Activated CD8-positive, alpha-beta T cell treated with anti-CD3 and anti-CD28 coated beads for 36 hours (primary cell): ENCODE results near the gene IFT122. TPM values are rescaled to one million over a fixed set of nuclear protein-coding genes. Genes with fewer than 3 reads are reported as not detected.

Experiments used
- ATAC-seq: fragments of 200-7000 bp; cut with Tn5 transposase; one replicate; pipeline ENCODE4 v1.10.0; 2021; ENCODE audit warnings: mild to moderate bottlenecking, moderate library complexity
- CTCF ChIA-PET: fragments of 350-600 bp; sonication (Branson Sonifier 250); formaldehyde crosslinking; loops from one replicate; lab custom pipeline; 2021; ENCODE audit warnings: antibody characterized with exemption; lab: Charles Lee
- POLR2A ChIA-PET: fragments of 350-600 bp; sonication (Branson Sonifier 250); formaldehyde crosslinking; loops from one replicate; lab custom pipeline; 2021; ENCODE audit warnings: antibody characterized with exemption; lab: Charles Lee
- DNase-seq: peaks from one replicate; pipeline ENCODE4 v3.0.0-alpha.2; 2020
- H3K27ac Mint-ChIP-seq: one replicate; pipeline ENCODE4 v1.8.0; 2021; ENCODE audit warnings: mild to moderate bottlenecking, mixed read lengths
- H3K27me3 Mint-ChIP-seq: one replicate; pipeline ENCODE4 v1.8.0; 2021; ENCODE audit warnings: mixed read lengths
- H3K36me3 Mint-ChIP-seq: one replicate; pipeline ENCODE4 v1.8.0; 2021; ENCODE audit warnings: low read depth, mixed read lengths
- H3K4me1 Mint-ChIP-seq: one replicate; pipeline ENCODE4 v1.8.0; 2021; ENCODE audit warnings: low read depth, mixed read lengths
- H3K4me3 Mint-ChIP-seq: one replicate; pipeline ENCODE4 v1.8.0; 2021; ENCODE audit warnings: mild to moderate bottlenecking, moderate library complexity, mixed read lengths
- H3K9me3 Mint-ChIP-seq: one replicate; pipeline ENCODE4 v1.8.0; 2021; ENCODE audit warnings: mixed read lengths
- CTCF ChIP-seq: fragments of 200-600 bp; IDR thresholded peaks from one replicate; pipeline ENCODE4 v1.8.0; 2022; ENCODE audit warnings: antibody characterized with exemption, mild to moderate bottlenecking
- intact Hi-C: fragments of 100-400 bp; cut with micrococcal nuclease; formaldehyde crosslinking; loops from one replicate; pipeline ENCODE4 v1.10.0; 2022
- total RNA-seq, 2 experiments: library from RNA; stranded (reverse); gene quantifications; one replicate each; pipeline ENCODE4 v1.2.3, GENCODE V29; 2021

Gene IFT122
- total RNA-seq, 2 experiments from 2014 or later: 18.9 to 20.4 TPM

GRCh38 chr3:129448186-129448895, 8.3 kb downstream of the IFT122 start:
- ATAC-seq (no peak), DNase-seq (no peak)
- ChIA-PET CTCF (interaction anchor here (1.5 kb wide), 1 partner anchor 96 kb away, joined by 3 read pairs; no protein-coding TSS in a partner anchor), POLR2A (no interaction called here)
- H3K4me3 Mint-ChIP-seq: no peak overlapping the region
- intact Hi-C loops: no loop called here
- TF ChIP-seq CTCF: no peak
- no peak overlapping the region for H3K27ac Mint-ChIP-seq
- H3K36me3 Mint-ChIP-seq: peaks cover 7% of the 10 kb centered on the region
- H3K4me1 Mint-ChIP-seq: peaks cover 3% of the 10 kb centered on the region
- no peaks in the 10 kb centered on the region for H3K9me3 Mint-ChIP-seq
- no peaks in the 10 kb centered on the region for H3K27me3 Mint-ChIP-seq

GRCh38 chr3:129449279-129450115, 9.5 kb downstream of the IFT122 start:
- H3K9me3 Mint-ChIP-seq: no peaks in the 10 kb centered on the region
- no peak overlapping the region for H3K4me3 Mint-ChIP-seq
- H3K4me1 Mint-ChIP-seq: no peaks in the 10 kb centered on the region
- intact Hi-C loops: no loop called here
- no peaks in the 10 kb centered on the region for H3K27me3 Mint-ChIP-seq
- ChIA-PET CTCF (interaction anchor here (1.5 kb wide), 1 partner anchor 95 kb away, joined by 3 read pairs; no protein-coding TSS in a partner anchor), POLR2A (interaction anchor here (0.9 kb wide), 1 partner anchor 23 kb away, joined by 3 read pairs; no protein-coding TSS in a partner anchor)
- no peak overlapping the region for H3K27ac Mint-ChIP-seq
- ATAC-seq (no peak), DNase-seq (no peak)
- H3K36me3 Mint-ChIP-seq: peaks cover 10% of the 10 kb centered on the region
- no peak for TF ChIP-seq CTCF

GRCh38 chr3:129453732-129454131, 13.7 kb downstream of the IFT122 start:
- no peak for ATAC-seq
- peaks cover 13% of the 10 kb centered on the region for H3K36me3 Mint-ChIP-seq
- no peak overlapping the region for H3K27ac Mint-ChIP-seq
- no peak for TF ChIP-seq CTCF
- H3K9me3 Mint-ChIP-seq: no peaks in the 10 kb centered on the region
- DNase-seq: no peak
- H3K4me3 Mint-ChIP-seq: no peak overlapping the region
- ChIA-PET CTCF (interaction anchor here (1.0 to 1.3 kb wide), 3 partner anchors 13 to 41 kb away, joined by 3 to 4 read pairs (median 3); partner anchors contain the start of genes IFT122 and MBD4), POLR2A (no interaction called here)
- intact Hi-C loops: no loop called here
- no peaks in the 10 kb centered on the region for H3K27me3 Mint-ChIP-seq
- H3K4me1 Mint-ChIP-seq: no peaks in the 10 kb centered on the region

GRCh38 chr3:129460155-129460554, 20.1 kb downstream of the IFT122 start:
- Mint-ChIP-seq H3K27ac (no peak overlapping the region), H3K27me3 (no peaks in the 10 kb centered on the region), H3K4me1 (peaks cover 2% of the 10 kb centered on the region), H3K9me3 (no peaks in the 10 kb centered on the region), H3K36me3 (peaks cover 3% of the 10 kb centered on the region), H3K4me3 (no peak overlapping the region)
- CTCF ChIA-PET: no interaction called here
- DNase-seq (no peak), ATAC-seq (no peak)
- no peak for TF ChIP-seq CTCF
- intact Hi-C loops: no loop called here
- POLR2A ChIA-PET: no interaction called here

GRCh38 chr3:129460572-129460971, 20.5 kb downstream of the IFT122 start:
- H3K4me3 Mint-ChIP-seq: no peak overlapping the region
- no peaks in the 10 kb centered on the region for H3K9me3 Mint-ChIP-seq
- ChIA-PET POLR2A (no interaction called here), CTCF (no interaction called here)
- ATAC-seq (no peak), DNase-seq (no peak)
- no peak overlapping the region for H3K27ac Mint-ChIP-seq
- TF ChIP-seq CTCF: no peak
- no peaks in the 10 kb centered on the region for H3K27me3 Mint-ChIP-seq
- intact Hi-C loops: no loop called here
- peaks cover 3% of the 10 kb centered on the region for H3K36me3 Mint-ChIP-seq
- H3K4me1 Mint-ChIP-seq: peaks cover 2% of the 10 kb centered on the region
